Measurements from ENCODE around the gene HMGCLL1.

DNA sequence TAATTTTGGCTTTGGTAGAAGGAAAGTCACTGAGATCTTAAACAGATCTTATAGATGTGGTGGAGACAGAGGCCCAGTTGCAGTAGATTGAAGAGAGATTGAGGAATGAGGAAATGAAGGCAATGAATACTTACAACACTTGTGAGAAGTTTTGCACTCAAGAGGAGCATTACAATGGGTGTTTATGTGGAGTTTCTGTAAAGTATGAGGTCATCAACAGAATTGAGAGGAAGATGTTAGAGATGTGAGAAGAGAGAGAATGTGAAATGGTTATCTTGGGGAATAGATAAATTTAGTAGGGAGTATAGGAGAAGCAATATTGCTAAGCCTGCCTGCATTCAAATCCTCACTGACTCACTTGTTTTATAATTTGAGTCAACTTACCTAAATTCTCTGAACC is 168.3 kb downstream of the HMGCLL1 start:
- TF ChIP-seq POLR2A (IDR thresholded peaks at IDR 0.05) (no peak), EP300 (IDR thresholded peaks at IDR 0.05) (no peak)
- TF ChIP-seq, protein P1, sequence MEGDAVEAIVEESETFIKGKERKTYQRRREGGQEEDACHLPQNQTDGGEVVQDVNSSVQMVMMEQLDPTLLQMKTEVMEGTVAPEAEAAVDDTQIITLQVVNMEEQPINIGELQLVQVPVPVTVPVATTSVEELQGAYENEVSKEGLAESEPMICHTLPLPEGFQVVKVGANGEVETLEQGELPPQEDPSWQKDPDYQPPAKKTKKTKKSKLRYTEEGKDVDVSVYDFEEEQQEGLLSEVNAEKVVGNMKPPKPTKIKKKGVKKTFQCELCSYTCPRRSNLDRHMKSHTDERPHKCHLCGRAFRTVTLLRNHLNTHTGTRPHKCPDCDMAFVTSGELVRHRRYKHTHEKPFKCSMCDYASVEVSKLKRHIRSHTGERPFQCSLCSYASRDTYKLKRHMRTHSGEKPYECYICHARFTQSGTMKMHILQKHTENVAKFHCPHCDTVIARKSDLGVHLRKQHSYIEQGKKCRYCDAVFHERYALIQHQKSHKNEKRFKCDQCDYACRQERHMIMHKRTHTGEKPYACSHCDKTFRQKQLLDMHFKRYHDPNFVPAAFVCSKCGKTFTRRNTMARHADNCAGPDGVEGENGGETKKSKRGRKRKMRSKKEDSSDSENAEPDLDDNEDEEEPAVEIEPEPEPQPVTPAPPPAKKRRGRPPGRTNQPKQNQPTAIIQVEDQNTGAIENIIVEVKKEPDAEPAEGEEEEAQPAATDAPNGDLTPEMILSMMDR (IDR thresholded peaks at IDR 0.05), result no peak

Data from gastroesophageal sphincter (tissue), 3 donors.